WI38 (cell line): ENCODE measurements around the gene TMEM151A.
"Not testable (repeated sequence)": the region's sequence is repeated elsewhere in the genome, so short reads cannot be mapped to it uniquely, and the experiment has no call there.

ENCODE experiments used
- H3K4me3 ChIP-seq: 2 replicates; pipeline ENCODE4 v1.5.1; 2011; ENCODE audit warnings: low read depth, mild to moderate bottlenecking, control low read depth, low read length
- CTCF ChIP-seq: IDR thresholded peaks from 2 replicates; pipeline ENCODE4 v1.5.1; 2012; ENCODE audit warnings: low read depth, mild to moderate bottlenecking, control low read depth, low read length

TMEM151A gene

GRCh38 chr11:66316849-66317251 lies 25.2 kb downstream of the TMEM151A start, which contains the start of gene CD248:
Gene CD248, minus strand, starts transcription at chr11:66317044. Its CDS starts 17 bp downstream, at chr11:66317027.
- peak within 1 kb of the TSS; percentile 58 for H3K4me3 ChIP-seq
- no peak for TF ChIP-seq CTCF

- H3K4me3 ChIP-seq = peak overlapping the region; percentile 20; the same call in 1 of the 2 replicates
- TF ChIP-seq CTCF = no peak
Observed at GRCh38 chr11:66317322-66317722, 25.6 kb downstream of the TMEM151A start.

GRCh38 chr11:66317723-66318599 lies 26.3 kb downstream of the TMEM151A start:
- 0 out of 2 replicates have a peak overlapping the region, but pooled peaks have one; percentile 2 for H3K4me3 ChIP-seq
- no peak for TF ChIP-seq CTCF

- H3K4me3 ChIP-seq = no peak overlapping the region
- no peak for TF ChIP-seq CTCF
Observed at GRCh38 chr11:66318600-66318970, 26.9 kb downstream of the TMEM151A start.

- H3K4me3 ChIP-seq = not testable (repeated sequence)
Observed at GRCh38 chr11:66320289-66320688, 28.6 kb downstream of the TMEM151A start.

GRCh38 chr11:66320748-66321147 lies 29.1 kb downstream of the TMEM151A start:
- H3K4me3 ChIP-seq = not testable (repeated sequence)

- H3K4me3 ChIP-seq = no peak overlapping the region
- TF ChIP-seq CTCF = no peak
Observed at GRCh38 chr11:66321606-66322005, 29.9 kb downstream of the TMEM151A start.

- no peak overlapping the region for H3K4me3 ChIP-seq
- no peak for TF ChIP-seq CTCF
Observed at GRCh38 chr11:66322732-66323427, 31.2 kb downstream of the TMEM151A start.
